ENCODE results near the gene PDCD11.
"Not testable (repeated sequence)": the region's sequence is repeated elsewhere in the genome, so short reads cannot be mapped to it uniquely, and the experiment has no call there.

The PDCD11 gene

DNA sequence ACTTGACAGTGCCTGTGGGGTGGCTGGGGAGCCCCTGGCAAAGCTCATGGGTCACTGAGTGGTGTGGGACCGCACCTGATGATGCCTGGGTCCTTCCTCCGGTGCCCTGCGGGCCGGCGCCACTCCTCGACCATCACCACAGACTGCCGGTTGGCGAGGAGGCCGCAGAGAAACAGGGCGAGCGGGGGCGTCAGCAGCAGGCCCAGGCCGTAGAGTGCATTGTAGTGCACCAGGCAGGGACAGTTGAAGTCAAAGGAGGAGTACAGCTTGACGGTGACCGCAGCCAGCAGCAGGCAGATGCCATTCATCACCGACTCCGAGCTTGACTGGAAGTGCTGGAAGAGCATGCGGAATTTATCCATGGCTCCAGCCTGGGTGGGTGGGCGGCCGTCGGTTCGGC is 82.2 kb downstream of the PDCD11 start:
- DNase-seq, result no peak

GRCh38 chr10:103479135-103479534 is 82.7 kb downstream of the PDCD11 start, which contains the start of gene CALHM3:
CALHM3 (minus strand) TSS chr10:103479240; CDS start chr10:103479032, 208 bp downstream.
- no peak for DNase-seq

- no peak for DNase-seq
These were observed 84.1 kb downstream of the PDCD11 start for GRCh38 chr10:103480521-103480920.

DNA sequence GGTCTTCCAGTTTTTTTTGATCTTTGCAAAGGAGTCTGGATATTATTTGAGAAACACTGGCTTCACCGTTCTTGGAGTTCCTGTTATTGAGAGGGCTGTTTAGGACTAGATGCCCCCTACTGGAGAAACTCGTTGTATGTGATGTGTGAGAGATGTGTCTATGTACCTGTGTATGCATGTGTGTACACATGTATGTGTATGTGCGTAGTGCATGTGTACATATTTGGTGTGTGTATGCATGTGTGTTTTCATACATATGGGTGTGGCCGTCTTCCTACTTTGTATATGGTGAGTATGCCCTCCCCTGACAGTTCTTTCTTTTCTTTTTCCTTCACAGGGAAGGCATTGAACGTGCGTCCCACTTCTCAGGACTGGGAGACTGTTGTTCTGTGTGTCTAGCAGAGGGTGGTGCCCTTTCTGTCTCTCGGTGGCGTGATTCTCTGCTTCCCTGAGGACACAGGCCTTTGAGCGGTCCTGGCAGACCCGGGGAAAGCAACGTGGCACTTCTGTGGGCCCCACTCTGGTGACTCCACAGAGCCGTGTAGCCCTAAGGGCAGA is 85.6 kb downstream of the PDCD11 start:
- peak; percentile 54 for DNase-seq

- DNase-seq, result not testable (repeated sequence)
These were observed 90.4 kb downstream of the PDCD11 start for GRCh38 chr10:103486635-103487409.

DNA sequence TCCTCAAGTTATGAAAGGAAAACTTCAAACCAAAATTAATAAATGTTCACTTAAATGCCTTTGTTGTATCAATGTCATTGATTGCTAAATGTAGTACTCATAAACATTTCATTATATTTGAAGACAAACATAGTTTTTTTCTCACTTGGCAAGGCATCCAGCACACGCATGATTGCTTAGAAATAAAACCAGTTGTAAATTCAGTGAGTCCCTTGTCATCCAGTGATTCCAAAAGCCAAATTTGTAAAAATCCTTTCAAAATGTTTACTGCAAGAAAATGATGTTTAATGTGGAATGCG is 90.9 kb downstream of the PDCD11 start:
- DNase-seq, result no peak

- DNase-seq, result no peak
These were observed 94.5 kb downstream of the PDCD11 start for GRCh38 chr10:103490986-103491314.

DNA sequence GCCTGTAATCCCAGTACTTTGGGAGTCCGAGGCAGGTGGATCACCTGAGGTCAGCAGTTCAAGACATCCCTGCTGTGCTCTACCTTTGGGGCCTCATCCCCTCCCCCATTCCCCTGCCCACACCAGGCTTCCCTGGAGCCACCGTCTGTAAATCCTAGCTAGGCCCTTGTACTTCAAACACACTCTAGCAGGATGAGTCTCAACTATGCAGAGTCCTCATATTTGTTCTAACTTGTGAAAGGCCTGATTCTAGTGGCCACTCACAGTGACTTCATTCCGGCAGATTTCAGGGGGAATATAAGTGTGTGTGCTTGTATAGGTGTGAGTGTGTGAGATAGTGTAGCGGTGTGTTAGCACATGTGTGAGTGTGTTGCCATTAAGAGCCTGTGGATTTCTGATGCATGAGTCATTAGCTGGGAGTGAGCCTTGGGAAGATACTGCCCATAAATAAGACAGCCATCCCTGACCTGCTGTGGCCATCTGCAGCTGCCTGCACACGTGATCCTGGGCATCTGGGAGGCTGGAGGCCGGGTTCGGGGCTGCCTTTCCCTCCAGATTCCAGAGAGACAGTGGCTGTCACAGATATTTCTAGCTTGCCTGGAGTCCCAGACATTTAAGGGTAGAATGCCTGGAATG is 95.4 kb downstream of the PDCD11 start:
- no peak for DNase-seq

GRCh38 chr10:103492655-103493261 is 96.3 kb downstream of the PDCD11 start:
- no peak for DNase-seq

- DNase-seq, result peak; percentile 9
These were observed 97.0 kb downstream of the PDCD11 start, which contains the start of gene NEURL1 for GRCh38 chr10:103493362-103493915. NEURL1 (plus strand) TSS chr10:103493705; CDS start chr10:103494388, 683 bp downstream.

GRCh38 chr10:103493916-103494877 is 97.8 kb downstream of the PDCD11 start:
- peak; percentile 33 for DNase-seq

DNA sequence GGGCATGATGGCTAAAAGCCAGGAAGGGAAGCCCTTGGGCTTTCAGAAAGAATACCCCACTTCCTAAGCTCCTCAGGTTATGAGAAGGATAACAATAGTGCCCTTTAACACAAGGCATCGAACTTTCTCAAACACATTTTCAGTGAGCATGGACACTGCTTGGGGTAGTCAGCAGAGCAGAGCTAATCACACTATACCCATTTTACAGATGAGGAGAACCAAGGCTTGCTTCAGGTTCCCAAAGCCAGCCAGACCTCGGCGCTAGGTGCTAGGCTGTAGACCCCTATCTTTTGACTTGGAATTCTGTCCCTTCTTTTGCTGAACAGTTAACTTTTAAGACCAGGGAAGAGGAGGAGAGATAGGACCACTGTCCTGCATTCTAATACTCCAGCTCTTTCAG is 98.9 kb downstream of the PDCD11 start:
- no peak for DNase-seq

Measured in CD4-positive, alpha-beta T cell treated with Interleukin-17A for 4 hours (primary cell).